DMS153 (cell line): Measurements from ENCODE around the gene MAP3K5.
"Not testable (repeated sequence)": the region's sequence is repeated elsewhere in the genome, so short reads cannot be mapped to it uniquely, and the experiment has no call there.

Experiments used
- DNase-seq: peaks from one replicate; lab custom pipeline; 2025; lab: John Stamatoyannopoulos, UW

MAP3K5 gene

DNA sequence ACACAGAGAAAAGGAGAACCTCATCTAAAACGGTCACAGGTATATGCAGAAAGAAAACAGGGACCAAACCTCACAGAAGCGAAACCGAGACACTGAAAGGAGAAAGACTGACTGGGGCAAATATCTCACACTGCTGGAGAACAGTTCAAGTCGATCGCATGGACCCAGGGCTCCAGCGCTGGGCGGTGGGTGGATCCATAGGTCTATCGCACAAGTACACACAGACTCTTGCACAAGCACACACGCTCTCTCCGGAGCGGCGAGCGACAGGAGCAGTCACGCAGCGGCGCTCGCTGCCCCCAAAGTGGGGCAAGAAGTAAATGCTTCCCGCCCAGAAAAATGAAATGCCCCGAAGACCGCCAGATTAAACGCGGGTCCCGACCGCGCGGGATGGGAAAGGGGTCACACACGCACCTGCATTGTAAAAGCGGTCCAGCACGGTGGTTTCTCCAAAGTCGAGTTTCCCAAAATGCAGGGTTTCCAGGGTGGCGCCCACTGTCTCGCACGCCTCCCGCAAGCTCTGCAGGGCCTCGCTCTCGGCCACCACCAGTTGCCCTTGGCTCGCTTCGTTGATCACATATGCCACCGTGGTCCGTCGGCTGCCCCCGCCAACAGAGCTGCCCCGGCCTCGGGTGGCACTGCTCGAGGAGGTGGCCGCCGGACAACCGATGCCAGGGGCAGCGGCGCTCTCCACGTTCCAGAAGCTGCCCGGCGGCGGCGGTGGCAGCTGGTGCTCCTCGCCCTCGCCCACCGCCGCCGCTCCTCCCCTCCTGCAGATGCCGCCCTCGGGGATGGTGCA, 782 bp downstream of the MAP3K5 start:
- peak; percentile 48 for DNase-seq

DNA sequence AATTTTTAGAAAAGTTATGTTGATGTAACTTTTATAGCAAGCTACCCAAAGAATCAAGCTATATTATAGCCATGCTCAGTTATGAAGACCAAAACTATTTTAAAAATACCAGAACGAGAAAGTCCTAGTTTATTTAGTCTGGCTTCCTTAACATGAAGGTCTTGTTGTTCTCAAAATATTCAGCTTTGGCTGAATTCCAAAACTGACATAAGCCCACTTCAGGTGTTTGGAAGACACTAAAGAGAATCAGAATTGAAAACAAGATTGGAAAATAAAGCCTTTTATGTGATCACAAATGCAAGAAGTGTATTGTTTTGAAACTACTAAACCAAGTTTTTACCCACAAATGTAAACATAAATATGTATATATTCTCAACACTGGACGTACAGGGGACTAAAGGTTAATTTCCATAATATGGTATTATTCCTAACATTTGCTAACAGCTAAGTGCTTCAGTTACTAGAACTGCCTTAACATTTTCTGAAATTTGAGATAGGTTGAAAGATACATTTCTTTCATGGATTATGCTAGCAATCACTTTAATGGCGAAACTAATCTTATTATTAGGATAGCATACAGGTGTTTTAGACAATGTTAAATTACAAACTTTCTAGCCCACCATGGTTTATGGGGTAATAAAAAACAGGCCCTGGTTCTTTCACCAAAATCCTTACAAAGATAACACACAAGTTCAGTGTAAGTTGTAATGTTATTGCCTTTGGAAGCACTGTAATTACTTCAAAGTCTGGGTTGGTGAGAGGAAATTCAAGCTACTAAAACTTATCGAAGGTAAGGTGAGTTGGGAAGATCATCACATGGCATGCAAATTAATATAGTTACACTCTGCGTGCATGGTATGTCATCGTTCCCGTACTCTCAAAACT, 1.6 kb downstream of the MAP3K5 start:
- no peak for DNase-seq

DNA sequence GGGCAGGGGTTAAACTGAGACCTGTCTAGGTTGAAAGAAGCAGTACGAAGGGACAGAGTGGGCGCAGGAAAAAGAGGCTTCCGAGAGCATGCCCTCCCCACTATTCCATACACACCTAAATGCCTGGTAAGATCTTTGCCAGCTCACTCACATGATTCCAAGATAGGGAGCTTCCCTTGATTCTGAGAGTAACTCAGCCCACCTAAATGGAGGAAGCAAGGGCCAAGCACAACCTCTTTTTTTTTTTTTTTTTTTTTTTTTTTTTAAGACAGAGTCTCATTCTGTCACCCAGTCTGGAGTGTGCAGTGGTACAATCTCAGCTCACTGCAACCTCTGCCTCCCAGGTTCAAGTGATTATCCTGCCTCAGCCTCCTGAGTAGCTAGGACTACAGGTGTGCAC, 2.8 kb downstream of the MAP3K5 start:
- not testable (repeated sequence) for DNase-seq

DNA sequence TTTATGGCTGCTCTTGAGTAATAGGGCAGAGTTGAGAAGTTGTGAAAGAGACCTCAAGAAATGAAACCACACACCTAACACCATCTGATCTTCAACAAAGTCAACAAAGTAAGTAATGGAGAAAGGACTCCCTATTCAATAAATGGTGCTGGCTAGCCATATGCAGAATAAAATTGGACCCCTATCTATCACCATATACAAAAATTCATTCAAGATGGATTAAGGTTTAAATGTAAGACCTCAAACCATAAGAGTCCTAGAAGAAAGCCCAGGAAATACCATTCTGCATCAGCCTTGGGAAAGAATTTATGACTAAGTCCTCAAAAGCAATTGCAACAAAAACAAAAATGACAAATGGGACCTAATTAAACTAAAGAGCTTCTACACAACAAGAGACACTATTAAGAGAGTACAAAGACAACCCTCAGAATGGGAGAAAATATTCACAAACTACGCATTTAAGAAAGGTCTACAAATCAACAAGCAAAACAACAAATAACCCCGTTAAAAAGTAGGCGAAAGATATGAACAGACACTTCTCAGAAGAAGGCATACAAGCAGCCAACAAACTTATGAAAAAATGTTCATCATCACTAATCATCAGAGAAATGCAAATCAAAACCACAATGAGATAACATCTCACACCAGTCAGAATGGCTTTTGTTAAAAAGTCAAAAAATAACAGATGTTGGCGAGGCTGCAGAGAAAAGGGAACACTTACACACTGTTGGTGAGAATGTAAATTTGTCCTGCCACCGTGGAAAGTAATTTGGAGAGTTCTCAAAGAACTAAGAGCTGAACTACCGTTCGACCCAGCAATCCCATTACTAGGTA, 4.0 kb downstream of the MAP3K5 start:
- DNase-seq, result no peak

DNA sequence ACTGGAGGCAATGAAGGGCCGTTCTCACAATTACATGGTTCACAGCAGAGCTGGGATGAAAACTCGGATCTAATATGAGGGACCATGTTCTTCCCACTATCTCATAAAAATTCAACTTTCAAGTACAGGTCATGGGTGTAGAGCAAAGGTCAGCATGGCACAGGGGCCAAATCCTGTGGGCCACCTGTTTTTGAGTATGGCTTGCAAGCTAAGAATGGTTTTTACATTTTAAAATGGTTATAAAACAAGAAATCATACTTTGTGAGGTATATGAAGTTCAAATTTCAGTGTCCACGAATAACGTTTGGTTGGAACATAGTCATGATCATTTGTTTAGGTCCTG, 4.6 kb downstream of the MAP3K5 start:
- no peak for DNase-seq

DNA sequence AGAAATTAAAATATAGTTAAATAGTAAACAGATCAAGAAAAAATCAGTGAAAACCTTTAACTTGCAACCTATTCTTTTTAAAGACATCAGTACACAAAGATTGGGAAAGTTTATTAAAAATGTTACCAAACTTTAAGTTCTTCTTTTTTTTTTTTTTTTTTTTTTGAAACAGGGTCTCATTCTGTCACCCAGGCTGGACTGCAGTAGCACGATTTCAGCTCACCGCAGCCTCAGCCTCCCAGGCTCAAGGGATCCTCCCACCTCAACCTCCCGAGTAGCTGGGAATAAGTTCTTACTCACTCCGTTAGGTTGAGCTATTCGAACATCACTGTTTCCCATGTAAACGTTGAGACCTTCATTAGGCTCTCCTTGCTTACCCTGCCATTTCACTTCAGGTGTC, 5.6 kb downstream of the MAP3K5 start:
- no peak for DNase-seq

DNA sequence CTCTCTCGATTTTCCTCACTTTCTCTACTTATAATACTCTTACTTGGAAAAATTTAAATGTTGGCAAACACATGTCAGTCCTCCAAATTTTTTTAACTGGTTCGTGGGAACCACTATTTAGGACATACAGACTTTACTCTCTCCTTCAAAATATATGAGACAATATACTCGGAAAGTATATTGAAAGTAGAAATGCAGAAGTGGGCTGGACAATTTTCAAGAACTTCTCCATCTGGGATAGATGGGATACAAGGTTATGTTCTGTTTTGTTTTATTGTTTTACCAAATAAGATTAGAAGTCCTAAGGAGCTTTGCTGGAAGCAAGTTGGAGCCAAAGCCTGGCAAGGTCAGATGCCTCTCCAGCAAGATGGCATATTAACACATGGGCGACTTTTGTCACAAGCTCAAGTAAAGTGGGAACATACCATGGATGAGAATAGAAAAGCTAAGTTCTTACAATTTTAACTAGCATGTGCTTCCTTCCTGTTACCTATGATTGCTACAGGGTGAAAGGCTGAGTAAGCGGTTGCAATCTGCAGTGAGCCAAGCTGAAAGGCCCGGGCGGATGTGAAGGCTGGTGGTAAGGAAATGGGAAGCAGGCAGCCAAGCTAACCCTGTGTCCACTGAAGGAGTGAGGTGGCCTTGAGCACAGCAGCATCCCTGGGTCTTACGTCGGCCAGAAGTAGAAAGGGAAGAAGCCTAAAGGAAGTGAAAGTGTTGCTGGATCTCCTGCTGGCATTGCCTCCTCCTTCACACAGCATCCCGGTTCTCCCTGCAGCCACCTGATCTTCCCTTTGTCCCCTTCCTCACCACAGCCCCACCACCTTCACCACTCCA, 7.1 kb downstream of the MAP3K5 start:
- DNase-seq, result no peak

DNA sequence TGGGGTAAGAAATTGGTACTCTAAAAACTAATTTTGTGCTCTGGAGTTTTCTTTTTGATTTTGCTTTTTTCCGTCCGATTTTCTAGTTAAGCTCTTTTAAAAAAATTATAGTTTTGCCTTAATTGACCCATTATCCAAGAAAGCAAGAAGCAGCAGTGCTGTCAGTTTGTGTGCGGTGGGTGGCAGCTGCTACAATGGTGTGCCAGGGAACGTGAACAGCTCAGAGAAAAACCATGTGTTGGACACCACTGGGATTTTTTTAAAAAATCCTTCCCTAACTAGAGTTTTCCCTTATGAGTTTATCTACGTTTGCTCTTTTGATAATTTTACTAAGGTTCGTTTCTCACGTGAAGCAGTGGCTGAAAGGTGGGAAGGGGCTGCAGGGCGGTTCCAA, 8.0 kb downstream of the MAP3K5 start:
- no peak for DNase-seq

DNA sequence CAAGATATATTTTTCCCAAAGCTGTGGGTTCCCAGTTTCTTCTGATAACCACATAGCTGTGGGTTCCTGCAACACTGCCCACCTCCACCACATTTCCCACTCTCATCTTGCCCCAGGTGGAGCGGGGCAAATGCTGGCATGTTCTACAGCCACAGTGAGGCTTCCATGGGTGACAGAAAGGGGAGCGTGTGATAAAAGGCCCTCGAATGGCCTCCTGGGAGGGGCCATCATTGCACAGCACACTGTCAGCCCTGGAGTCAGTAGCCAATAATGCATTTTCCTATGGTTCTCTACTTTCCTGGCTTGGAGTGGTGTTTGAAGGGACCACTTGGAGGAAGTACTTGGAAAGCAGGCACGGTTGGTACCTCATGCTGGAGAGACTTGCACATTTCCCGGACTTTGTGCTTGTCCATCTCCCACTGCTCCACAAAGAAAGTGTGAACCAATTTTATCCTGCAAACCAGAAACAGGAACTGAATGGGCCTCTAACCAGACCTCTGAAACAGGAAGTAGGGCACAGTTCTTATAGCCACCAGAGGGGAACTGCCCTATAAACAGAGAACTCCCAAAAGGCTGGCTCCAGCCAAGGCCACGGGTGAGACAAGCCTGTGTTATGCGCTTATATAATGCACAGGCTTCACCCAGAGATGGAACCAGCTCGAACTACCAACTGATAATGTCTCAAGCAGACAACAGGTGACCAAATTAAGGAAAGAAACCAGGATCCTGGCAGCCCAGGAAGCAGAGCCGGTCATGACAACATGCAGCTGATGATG, 8.6 kb downstream of the MAP3K5 start:
- no peak for DNase-seq

DNA sequence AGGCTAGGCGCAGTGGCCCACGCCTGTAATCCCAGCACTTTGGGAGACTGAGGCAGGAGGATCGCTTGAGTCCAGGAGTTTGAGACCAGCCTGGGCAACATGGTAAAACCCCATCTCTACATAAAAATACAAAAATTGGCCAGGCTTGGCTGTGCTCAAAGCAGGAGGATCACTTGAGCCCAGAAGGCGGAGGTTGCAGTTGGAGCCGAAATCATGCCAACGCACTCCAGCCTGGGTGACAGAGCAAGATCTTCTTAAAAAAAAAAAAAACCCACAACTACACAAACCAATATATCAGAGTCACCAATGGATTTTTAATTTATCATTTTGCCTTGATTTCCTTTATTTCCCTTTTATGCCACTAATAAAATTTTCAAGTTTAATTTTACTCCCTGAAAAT, 9.3 kb downstream of the MAP3K5 start:
- no peak for DNase-seq

DNA sequence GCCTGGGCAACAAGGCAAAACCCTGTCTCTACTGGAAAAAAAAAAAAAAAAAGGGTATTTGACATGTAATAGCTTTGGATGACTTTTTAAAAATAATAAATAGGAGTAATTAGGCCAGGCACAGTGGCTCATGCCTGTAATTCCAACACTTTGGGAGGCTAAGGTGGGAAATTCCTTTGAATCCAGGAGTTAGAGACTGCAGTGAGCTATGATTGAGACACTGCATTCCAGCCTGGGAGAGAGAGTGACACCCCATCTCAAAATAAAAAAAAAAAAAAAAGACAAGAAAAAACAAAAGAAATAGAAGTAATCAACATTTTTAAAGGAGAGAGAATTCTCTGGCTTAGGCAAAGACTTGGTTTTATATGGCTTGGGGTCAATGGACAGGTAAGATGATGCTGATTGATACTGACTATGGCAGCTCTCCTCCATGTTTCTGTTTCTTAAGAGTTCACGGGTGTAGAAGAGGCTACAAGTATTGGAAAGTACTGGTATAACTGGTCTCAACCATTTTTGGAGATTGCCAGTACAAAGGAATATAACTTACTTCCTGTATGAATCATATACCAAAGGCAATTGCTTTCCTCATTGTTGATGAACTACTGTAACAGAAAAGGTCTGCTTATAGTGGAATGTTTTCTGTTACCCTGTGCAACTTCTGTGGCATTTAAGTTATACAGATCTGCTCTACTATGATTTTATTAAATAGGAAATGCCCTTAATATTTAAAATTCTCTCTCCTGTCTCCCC, 10.1 kb downstream of the MAP3K5 start:
- no peak for DNase-seq

DNA sequence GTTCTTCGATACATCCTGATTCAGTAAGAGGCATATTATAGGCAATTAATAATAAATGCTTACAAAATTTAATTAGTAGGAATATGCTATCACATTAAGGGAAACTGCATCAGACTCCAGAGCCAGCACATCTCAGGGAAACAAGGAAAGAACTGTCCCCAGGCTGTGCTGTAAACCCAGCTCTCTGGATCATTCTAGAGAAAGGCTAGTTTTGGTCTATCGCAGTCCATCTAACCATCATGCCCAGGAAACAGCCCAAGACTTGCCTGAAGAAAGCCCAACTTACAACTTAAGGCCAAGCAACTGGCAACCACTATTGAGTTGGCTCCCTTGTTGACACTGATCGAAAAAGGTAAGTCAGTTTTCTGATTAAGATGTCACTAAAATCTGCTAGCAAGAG, 11.3 kb downstream of the MAP3K5 start:
- no peak for DNase-seq

DNA sequence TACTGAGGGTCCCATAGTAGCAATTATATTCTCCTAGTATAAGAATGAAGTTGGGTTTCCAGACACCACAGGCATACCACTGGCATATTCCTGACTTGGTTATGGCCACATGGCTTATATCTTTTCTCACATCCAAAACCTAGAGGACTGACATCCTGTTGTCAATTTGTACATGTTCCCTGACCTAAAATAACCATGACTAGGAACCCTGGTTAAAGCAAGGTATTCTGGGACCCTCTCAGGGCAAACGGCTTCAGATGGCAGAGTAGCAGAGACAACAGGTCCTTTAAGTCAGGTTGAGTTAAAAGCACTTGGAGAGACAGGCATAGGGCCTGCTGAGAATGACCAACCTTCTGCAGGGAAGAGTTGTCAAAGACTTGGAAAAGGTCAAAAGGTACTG, 12.6 kb downstream of the MAP3K5 start:
- DNase-seq, result no peak

DNA sequence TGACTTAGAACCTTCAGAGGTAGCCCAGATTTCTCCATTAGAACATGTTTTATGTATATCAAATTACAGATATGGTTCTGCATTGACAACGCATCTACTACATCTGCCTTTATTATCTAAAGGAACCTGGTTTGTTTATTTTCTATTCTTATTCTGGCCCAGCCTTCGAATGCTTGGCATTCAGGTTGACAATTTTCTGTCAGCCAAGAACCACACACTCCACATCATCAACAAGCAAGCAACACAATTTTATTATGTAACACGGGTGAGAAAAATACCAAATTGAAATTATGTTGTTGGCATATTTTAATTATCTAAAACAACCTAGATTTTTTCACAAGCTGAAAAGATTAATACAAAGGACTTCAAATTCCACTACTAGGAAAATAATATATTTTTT, 14.6 kb downstream of the MAP3K5 start:
- no peak for DNase-seq

DNA sequence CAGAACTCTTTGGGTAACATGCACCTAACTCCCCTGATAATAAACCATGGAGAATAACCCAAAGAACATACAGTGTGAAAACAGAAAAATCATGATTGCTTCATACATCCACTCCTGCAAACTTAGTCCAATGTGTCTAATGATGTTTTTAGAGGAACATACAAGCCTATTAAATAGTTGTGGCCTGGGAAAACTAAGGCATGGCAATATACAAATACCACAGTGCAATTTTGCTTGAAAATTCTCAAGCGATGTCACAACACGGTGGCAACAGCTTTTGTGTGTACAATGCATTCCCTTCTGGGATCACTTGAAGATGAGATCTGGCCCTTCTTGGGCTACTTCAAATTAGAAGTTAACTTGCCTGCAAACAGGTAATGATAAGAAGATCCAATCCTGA, 16.7 kb downstream of the MAP3K5 start:
- no peak for DNase-seq

DNA sequence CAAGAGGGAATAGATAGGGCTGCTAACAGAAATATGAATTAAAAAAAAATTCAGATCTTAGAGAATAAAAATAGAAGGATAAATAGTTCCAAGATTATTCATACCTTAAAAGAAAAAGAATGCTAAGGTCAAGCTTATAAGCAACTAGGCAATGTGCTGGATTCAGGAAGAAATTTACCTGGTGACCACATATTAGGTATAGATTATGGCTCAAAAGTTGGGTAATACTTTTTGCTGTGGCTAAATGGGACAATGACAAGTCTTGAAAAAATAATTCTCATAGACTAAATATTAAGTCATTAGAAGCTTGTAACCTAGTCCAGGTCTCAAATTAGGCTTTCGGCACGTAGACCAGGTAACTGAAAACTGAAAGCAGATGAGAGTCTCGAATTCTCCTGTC, 17.2 kb downstream of the MAP3K5 start:
- DNase-seq, result no peak

DNA sequence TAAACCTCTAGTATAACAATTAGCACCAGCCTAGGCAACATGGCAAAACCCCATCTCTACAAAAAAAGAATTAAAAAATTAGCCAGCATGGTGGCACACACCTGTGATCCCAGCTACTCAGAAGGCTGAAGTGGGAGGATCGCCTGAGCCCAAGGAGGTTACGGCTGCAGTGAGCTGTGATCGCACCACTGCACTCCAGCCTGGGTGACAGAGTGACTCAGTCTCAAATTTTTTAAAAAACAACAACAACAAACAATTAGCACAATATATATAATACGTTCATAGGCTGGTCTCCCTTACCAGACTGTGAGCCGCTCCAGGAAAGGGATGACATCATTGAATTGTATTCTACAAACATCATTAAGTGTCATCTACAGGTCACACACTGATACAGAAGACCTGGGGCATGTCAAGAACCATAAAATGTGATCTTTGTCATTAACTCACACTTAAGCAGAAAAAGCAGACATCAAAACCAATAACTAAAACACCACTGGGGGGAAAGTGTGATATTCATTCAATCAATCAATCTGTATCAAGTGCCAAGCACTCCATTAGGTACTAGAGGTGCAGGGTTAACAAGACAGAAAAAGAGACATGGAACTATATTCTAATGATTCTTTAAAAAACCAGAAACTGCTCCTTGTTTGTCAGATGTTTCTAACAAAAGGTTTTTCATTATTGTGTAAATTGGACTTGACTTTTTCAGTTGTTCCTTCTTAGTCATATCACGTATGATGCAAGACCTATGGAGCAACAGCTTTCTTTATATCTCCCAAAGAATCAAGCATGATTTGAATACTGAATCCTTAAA, 17.8 kb downstream of the MAP3K5 start:
- DNase-seq, result no peak

DNA sequence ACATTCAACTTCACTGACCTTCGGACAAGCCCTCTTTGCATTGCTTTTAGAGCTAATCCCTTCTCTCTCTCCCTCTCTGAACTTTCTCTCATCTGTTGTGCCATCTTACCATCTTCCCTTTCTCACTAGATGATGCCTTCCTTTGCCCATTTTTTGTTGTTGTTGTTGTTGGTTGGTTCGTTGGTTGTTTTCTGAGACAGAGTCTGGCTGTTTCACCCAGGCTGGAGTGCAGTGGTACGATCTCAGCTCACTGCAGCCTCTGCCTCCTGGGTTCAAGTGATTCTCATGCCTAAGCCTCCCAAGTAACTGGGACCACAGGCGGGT, 18.8 kb downstream of the MAP3K5 start:
- DNase-seq, result no peak

DNA sequence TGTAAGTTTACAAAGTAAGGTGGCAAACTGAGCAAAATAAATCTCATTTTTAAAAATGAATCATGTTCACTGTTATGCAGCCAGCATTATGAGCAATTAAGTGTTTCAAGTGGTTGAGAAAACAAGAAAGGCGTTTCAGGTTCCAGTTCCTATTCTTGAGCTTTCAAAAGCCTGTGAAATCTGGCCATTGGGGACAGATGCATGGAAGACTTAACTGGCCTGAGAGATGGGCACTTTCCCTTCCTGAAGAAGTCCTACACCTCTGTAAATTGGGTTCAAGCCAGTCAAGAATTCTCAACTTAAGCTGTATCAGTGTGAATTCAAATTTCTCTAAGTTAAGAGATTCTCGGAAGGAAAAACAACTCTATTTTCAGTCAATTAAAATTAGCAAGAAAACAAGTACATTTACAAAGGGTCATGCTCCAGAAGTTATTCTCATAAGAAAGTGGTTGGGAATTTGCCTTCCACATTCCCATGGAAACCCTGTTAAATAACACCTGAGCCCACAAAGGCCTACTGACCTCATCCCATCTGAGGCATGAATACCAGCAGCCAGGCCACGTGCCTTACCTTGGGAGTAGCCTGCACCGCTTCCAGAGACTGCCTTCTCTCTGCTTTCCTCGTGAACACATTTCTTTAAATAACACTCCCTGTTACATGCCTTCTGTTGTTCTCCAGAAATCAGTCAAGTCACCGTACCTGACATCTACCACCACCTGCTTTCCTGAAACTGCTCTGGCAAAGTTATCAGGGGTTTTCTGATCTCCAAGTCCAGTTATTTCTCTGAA, 19.4 kb downstream of the MAP3K5 start:
- no peak for DNase-seq
